OCI-LY1 (cell line): Measurements from ENCODE around the gene RASSF8.

Experiments
- H2AFZ ChIP-seq: fragments of 200-600 bp; sonication (generic), shearing (Covaris generic); 2 replicates; pipeline ENCODE4 v1.6.0; 2014; ENCODE audit warnings: antibody characterized with exemption, mild to moderate bottlenecking, low read length
- H3F3A ChIP-seq: fragments of 200-600 bp; sonication (generic), shearing (Covaris generic); 2 replicates; pipeline ENCODE4 v1.6.0; 2014; ENCODE audit warnings: mild to moderate bottlenecking, antibody characterized with exemption, low read length, moderate library complexity; ENCODE audit not compliant: insufficient read depth
- H3K27ac ChIP-seq: fragments of 200-600 bp; sonication (generic); 2 replicates; pipeline ENCODE4 v1.5.1; 2014; ENCODE audit warnings: low read length, mixed run types, mild to moderate bottlenecking, low read depth; ENCODE audit not compliant: poor library complexity, severe bottlenecking
- H3K27me3 ChIP-seq: fragments of 200-600 bp; sonication (generic); 2 replicates; pipeline ENCODE4 v1.6.0; 2014; ENCODE audit warnings: antibody characterized with exemption, mild to moderate bottlenecking, low read length, moderate library complexity; ENCODE audit not compliant: insufficient read depth
- H3K36me3 ChIP-seq: fragments of 200-600 bp; sonication (generic); 2 replicates; pipeline ENCODE4 v1.6.1; 2014; ENCODE audit warnings: mild to moderate bottlenecking, antibody characterized with exemption, low read length, moderate library complexity, mixed read lengths; ENCODE audit not compliant: insufficient read depth
- H3K4me1 ChIP-seq: fragments of 200-600 bp; sonication (generic); 2 replicates; pipeline ENCODE4 v1.5.1; 2014; ENCODE audit warnings: mild to moderate bottlenecking, low read length, moderate library complexity; ENCODE audit not compliant: insufficient read depth, severe bottlenecking
- H3K4me2 ChIP-seq: fragments of 200-600 bp; sonication (generic), shearing (Covaris generic); 2 replicates; pipeline ENCODE4 v1.6.1; 2014; ENCODE audit warnings: low read length
- H3K4me3 ChIP-seq: fragments of 200-600 bp; sonication (generic); 2 replicates; pipeline ENCODE4 v1.5.1; 2014; ENCODE audit warnings: low read length, low read depth, mild to moderate bottlenecking, mixed read lengths; ENCODE audit not compliant: poor library complexity, severe bottlenecking
- H3K79me2 ChIP-seq: fragments of 200-600 bp; shearing (Covaris generic); 2 replicates; pipeline ENCODE4 v1.6.1; 2016; ENCODE audit warnings: mixed run types, low read length, mixed read lengths; ENCODE audit not compliant: insufficient read depth
- H3K9ac ChIP-seq: fragments of 200-600 bp; sonication (generic), shearing (Covaris generic); 2 replicates; pipeline ENCODE4 v1.6.1; 2014; ENCODE audit warnings: mild to moderate bottlenecking, low read length, mixed read lengths
- H3K9me2 ChIP-seq: fragments of 200-600 bp; sonication (generic), shearing (Covaris generic); 2 replicates; pipeline ENCODE4 v1.6.1; 2014; ENCODE audit warnings: low read depth, mild to moderate bottlenecking, low read length, mixed read lengths
- H3K9me3 ChIP-seq: fragments of 200-600 bp; shearing (Covaris generic); 2 replicates; pipeline ENCODE4 v1.6.1; 2014; ENCODE audit warnings: low read length, mixed read lengths
- H4K20me1 ChIP-seq: fragments of 200-600 bp; sonication (generic), shearing (Covaris generic); 2 replicates; pipeline ENCODE4 v1.6.0; 2016; ENCODE audit warnings: mild to moderate bottlenecking, low read length; ENCODE audit not compliant: insufficient read depth
- CTCF ChIP-seq: fragments of 200-600 bp; sonication (generic), shearing (Covaris generic); IDR thresholded peaks from 2 replicates; pipeline ENCODE4 v1.5.1; 2017; ENCODE audit warnings: mild to moderate bottlenecking, antibody characterized with exemption, low read length, moderate library complexity, mixed read lengths
- EZH2 ChIP-seq: fragments of 200-600 bp; sonication (generic), shearing (Covaris generic); IDR thresholded peaks from 2 replicates; pipeline ENCODE4 v1.8.0; 2017; ENCODE audit warnings: borderline replicate concordance, mixed run types, mild to moderate bottlenecking, antibody characterized with exemption, low read length, moderate library complexity, mixed read lengths

RASSF8 gene

GRCh38 chr12:25958428-25959070 lies at the start of gene RASSF8:
Gene RASSF8, plus strand, starts transcription at chr12:25958682. Its CDS starts 96,662 bp downstream, at chr12:26055344.
- H3K4me2 ChIP-seq: peak within 1 kb of the TSS; percentile 69
- H3K9ac ChIP-seq: peak within 1 kb of the TSS; percentile 39; the same call in 1 of the 2 replicates
- no peak for TF ChIP-seq CTCF
- no peak for TF ChIP-seq EZH2
- H3K27ac ChIP-seq: no peak within 1 kb of the TSS
- H3F3A ChIP-seq: no peaks in the 10 kb centered on the region
- H3K9me3 ChIP-seq: no peaks in the 10 kb centered on the region
- peak within 1 kb of the TSS; percentile 59 for H3K4me3 ChIP-seq
- no peaks in the 10 kb centered on the region for H3K79me2 ChIP-seq
- H4K20me1 ChIP-seq: no peaks in the 10 kb centered on the region
- no peaks in the 10 kb centered on the region for H3K4me1 ChIP-seq
- H3K9me2 ChIP-seq: no peaks in the 10 kb centered on the region
- H3K27me3 ChIP-seq: no peaks in the 10 kb centered on the region; the same call in 1 of the 2 replicates
- H3K36me3 ChIP-seq: no peaks in the 10 kb centered on the region
- H2AFZ ChIP-seq: no peak within 1 kb of the TSS

- Histone ChIP-seq H3K9ac (no peak overlapping the region), H3K9me2 (no peaks in the 10 kb centered on the region), H3F3A (no peaks in the 10 kb centered on the region), H3K9me3 (no peaks in the 10 kb centered on the region), H2AFZ (no peak overlapping the region), H3K4me3 (no peak overlapping the region), H3K4me1 (no peaks in the 10 kb centered on the region), H3K79me2 (no peaks in the 10 kb centered on the region), H3K4me2 (no peak overlapping the region), H3K27ac (no peak overlapping the region), H4K20me1 (no peaks in the 10 kb centered on the region), H3K27me3 (no peaks in the 10 kb centered on the region), H3K36me3 (no peaks in the 10 kb centered on the region)
- TF ChIP-seq EZH2 (no peak), CTCF (no peak)
Measured at GRCh38 chr12:25914551-25914950, 43.9 kb upstream of the RASSF8 start.

- H3K9me3 ChIP-seq: no peaks in the 10 kb centered on the region
- TF ChIP-seq CTCF (no peak), EZH2 (no peak)
- H3K27me3 ChIP-seq: no peaks in the 10 kb centered on the region
- no peak overlapping the region for H3K9ac ChIP-seq
- H3K79me2 ChIP-seq: no peaks in the 10 kb centered on the region
- no peaks in the 10 kb centered on the region for H3K4me1 ChIP-seq
- H3K4me2 ChIP-seq: no peak overlapping the region
- no peak overlapping the region for H2AFZ ChIP-seq
- H3K9me2 ChIP-seq: no peaks in the 10 kb centered on the region
- no peak overlapping the region for H3K4me3 ChIP-seq
- H3K36me3 ChIP-seq: no peaks in the 10 kb centered on the region
- H4K20me1 ChIP-seq: no peaks in the 10 kb centered on the region
- no peak overlapping the region for H3K27ac ChIP-seq
- no peaks in the 10 kb centered on the region for H3F3A ChIP-seq
Measured at GRCh38 chr12:25924491-25925001, 33.9 kb upstream of the RASSF8 start.
